Dermis microvascular lymphatic vessel endothelial cell (primary cell): ENCODE results near the gene UQCR10. TPM values are rescaled to one million over a fixed set of nuclear protein-coding genes. Genes with fewer than 3 reads are reported as not detected.

Experiments used
- DNase-seq, 2 donors: peaks; one replicate each; pipeline versions ENCODE4 v3.0.0 to v3.0.0-alpha.2; 2010; ENCODE audit warnings: low read depth in 2 of 2
- total RNA-seq: library from RNA; depleted of rRNA; stranded (reverse); fragments of >200 nt; gene quantifications from 2 replicates; pipeline ENCODE4 v1.2.1, GENCODE V29; 2014

Gene UQCR10
- total RNA-seq, result 66.5 and 69.7 TPM in 2 replicates

DNA sequence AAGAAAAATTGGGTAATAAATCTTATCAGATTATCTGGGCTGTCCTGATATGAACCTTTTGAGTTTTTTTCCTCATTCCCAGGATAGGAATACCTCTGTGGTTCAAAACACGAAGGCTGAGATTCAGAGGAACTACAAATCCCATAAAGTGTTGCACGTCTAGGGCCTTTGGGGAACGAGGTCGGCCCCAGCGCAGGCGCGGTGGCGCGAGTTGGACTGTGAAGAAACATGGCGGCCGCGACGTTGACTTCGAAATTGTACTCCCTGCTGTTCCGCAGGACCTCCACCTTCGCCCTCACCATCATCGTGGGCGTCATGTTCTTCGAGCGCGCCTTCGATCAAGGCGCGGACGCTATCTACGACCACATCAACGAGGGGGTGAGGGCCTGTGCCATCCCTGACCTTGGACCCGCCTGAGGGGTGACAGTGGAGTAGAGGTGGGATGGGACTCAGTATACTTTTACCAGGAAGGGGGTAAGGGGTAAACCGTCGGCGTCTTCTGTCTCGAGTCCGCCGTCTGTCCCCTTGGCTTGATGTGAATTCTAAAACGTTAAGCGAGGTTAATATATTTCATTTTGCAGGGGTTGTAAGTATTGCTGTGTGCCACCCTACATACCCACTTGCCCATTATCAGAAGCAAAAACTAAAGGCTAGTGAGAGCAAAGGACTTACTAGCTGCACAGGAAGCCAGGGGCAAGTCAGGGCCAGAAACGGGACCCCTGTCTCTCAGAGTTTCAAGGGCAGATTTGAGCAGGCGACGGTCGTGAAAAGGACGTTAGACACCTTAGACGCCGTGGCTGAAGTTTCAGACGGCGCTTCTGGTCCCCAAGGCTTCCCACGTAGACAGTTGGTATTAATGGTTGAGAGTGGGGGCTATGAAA lies at the start of gene UQCR10:
TSS of gene UQCR10 (plus strand) at position 199 of the 881 bp plus-strand sequence. CDS start at position 229, 30 bp downstream.
- DNase-seq, result peak; percentile 83 to 93

- no peak for DNase-seq
These were observed 49.4 kb upstream of the UQCR10 start for GRCh38 chr22:29717789-29718188.

DNA sequence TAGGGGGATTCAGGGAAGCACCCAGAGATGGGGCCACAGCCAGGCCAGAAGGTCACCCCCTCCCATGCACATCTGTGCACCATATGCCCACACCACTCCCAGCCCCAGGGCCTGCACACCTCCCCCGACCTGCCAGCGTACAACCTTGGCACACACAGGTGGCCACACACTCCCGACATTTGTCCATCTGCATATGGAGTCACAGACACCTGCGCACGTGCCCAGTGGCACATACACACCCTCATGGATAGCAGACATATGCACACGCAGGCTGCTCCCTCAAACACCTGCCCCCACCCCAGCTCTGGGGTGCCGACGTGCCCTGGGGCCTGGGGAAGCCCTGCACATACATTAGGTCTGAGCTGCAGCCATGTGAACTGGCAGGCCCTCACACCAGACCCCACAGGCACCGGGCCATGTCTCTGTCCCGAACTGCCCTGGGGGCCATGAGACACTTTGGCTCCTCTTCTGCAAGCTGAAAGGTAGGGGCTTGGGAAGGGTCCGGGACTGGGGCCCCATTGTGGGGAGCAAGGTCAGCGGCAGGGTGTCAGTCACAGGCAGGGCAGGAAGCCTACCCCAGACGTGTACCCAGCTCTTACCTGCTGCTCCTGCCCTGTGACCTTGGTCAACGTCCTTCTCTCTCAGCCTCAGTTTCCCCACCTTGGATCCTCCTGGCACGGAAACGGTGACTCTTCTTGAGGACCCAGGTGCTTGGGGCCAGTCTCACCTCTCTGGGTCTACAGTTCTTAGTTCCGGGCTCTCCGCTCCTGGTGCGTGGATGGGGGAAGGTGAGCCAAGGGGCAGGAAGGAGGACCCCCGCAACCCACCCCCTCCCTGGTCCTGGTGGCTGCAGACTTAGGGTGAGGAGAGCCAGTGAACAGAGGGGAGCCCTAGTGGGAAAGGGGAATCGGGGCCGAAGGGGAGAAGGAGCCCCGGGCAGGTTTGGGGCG lies 47.9 kb upstream of the UQCR10 start:
- DNase-seq, result no peak

DNA sequence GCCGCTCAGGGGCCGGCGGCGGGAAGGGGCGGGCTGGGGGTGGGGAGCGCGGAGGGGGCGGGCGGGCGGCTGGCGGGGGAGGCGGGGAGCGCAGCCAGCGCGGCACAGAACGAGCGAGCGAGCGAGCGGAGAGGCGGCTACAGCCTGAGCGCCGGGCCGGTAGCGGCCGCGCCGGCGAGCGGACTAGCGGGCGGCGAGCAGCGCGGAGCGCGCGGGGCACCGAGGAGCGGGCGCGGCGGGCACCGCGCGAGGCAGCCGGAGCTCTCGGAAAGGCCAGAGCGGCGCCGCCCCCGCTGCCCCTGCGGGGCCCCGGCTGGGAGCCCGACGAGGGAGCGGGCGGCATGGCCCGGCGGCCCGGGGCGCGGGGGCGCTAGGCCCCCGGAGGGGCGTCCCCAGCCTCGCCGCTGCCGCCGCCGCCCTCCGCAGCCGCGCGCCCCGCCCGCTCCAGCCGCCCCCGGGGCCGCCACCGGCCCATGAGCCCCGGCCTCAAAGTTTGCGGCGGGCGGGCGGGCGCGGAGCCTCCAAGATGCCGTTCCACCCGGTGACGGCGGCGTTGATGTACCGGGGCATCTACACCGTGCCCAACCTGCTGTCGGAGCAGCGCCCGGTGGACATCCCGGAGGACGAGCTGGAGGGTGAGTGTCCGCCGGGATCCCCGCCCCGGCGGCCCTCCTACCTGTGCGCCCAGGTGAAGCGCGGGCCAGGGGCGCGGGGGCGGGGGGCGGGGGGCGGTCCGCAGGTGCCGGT lies 47.1 kb upstream of the UQCR10 start, which contains the start of gene CABP7:
TSS of gene CABP7 (plus strand) at position 105 of the 747 bp plus-strand sequence. CDS start at position 527, 422 bp downstream.
- no peak for DNase-seq

DNA sequence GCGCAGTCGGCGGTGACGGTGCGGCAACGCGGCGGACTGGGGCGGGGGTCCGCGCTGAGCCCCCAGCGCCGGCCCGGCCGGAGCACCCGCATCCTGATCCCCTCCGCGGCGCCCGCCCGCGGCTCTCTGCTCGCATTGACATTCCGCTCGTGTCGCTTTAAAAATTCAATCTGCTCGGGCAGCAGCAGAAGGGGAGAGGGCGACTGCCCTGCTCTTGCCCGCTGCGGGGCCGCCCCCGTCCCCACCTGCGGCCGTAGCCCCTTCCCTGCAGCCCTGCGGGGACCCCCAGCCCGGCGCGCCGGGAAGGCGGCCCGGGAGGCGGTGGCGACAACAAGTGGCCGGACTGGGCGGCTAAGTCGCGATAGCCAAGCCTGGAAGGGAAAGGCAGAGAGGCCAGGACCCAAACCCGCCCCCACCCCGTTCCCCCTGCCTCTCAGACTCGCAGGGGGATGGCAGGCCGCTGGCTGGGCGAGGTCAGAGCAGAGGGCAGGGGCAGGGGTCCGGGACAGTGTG lies 46.3 kb upstream of the UQCR10 start:
- DNase-seq, result no peak

DNA sequence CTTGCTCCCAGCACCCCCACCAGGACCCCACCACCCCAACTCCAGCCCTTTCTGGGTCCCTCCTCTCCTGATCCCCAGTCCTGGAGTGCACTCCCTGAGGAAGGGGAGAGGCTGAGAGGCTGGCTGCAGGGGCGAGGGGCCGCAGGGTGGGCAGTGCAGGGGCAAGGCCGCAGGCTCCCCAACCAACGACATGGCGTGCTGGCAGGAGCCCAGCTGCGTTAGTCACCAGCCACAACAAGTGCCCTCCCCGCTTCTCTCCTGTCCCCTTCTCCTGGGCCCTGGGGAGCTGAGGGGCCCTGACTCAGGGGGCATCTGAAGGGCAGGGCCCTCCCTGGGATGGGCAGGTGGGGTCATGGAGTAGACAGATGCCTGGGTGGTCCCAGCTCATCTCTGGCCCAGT lies 45.0 kb upstream of the UQCR10 start:
- no peak for DNase-seq

GRCh38 chr22:29722587-29722986 lies 44.6 kb upstream of the UQCR10 start:
- no peak for DNase-seq

DNA sequence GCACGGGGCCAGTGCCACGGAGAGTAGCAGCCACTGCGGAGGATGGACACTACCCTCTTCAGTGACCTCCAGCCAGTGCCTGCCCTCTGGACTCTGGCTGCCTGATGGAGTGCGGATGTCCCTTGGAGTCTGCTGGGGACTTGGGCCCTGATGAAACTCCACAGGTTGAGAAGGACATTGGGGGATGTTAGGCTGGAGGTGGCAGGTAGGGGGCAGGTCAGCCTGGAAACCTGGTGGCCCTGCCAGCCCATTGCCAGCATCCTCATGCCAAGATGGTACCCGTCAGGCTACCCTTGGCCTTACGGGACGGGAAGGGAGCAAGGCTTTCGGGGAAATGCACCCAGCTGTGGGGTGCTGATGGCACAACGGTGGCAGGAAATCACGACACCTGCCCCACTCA lies 43.4 kb upstream of the UQCR10 start:
- DNase-seq, result no peak

DNA sequence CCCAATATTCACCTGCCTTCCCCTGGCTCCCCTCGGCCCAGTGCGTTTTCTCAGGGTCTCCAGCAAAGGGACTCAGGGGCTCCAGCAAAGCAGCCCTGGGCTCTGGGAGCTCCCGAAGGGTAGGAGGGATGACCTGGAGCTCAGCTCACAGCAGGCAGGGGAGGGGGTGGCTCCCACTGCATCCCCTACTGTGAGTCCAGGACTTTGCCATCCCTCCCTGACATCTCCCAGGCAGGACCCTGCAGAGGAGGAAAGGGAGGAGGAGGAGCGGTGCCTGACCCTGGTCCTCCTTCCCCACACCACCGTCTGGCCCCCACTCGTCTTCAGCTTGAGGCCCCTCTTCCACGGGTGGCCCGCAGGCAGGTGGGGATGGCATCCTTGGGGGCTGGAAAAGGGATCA lies 42.3 kb upstream of the UQCR10 start:
- DNase-seq, result no peak

GRCh38 chr22:29726106-29726505 lies 41.1 kb upstream of the UQCR10 start:
- DNase-seq, result no peak

- no peak for DNase-seq
These were observed 40.5 kb upstream of the UQCR10 start for GRCh38 chr22:29726512-29727130.

DNA sequence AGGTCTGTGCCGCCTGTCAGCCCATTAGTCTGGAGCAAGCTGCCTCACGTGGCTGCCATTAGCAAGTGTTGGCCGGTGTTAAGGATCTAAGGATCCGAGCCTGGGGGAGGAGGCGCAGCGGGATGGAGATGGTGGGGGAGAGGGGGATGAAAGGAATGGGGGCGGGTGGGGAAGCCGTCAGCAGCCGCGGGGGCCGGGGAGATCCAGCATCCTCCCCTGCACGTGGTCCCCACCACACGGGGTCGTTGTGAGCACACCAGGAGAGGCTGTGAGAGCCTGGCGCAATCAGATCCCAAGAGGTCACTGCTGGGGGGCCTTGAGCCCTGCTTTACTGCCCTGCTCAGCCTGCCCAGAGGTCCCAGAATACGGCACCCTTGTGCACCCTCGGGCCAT lies 40.0 kb upstream of the UQCR10 start:
- peak; percentile 9 to 41 for DNase-seq

DNA sequence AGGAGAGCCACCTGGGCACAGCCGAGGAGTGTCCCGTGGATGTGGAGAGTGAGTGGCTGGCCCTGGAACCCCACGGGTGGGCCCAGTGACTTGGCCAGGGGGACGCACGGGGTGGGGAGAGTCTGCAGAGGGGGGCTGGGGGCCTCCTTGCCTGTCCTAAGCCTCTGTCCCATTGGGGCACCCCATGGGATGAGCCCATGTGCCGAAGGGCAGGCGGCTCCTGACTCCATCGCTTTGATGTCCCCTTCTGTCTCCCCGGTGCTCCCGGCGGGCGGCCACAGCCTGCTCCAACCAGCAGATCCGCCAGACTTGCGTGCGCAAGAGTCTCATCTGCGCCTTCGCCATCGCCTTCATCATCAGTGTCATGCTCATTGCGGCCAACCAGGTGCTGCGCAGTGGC lies 38.0 kb upstream of the UQCR10 start:
- no peak for DNase-seq

DNA sequence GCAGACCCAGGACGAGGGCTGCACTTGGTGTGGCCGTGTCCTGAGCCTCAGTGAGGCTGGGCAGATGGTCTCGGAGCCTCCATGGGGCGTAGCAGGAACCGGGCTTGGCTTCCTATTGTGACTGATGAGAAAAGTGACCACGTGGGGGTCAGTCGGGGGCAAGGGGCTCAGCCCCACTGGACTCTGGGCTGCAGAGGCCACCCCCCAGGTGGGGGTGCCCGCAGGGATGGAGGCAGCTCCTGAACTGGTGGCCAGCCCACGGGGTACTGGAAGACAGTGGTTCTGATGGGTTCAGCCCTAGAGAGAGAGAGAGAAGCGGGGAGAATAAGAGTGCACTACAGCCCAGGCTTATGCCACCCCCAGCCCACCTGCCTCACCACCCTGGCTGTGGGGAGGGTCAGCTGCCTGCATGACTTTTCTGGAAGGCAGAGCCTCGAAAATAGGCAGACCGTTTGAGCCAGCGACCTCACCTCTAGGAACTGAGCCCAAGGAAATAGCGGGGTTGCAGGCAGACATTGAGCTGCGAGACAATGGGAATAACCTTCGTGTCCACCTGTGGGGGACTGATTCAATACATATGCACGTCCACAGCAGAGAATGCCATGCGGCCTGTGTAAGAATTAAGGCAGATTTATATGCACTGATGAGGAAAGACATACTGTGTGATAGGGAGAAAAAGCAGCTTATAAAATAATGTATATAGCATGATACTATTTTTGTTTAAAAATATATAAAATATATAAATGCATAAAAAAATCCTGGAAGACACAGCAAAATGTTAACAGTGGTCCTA lies 35.9 kb upstream of the UQCR10 start:
- DNase-seq, result no peak

GRCh38 chr22:29732883-29733282 lies 34.3 kb upstream of the UQCR10 start:
- DNase-seq, result no peak

- no peak for DNase-seq
These were observed 33.6 kb upstream of the UQCR10 start for GRCh38 chr22:29733362-29734201.

DNA sequence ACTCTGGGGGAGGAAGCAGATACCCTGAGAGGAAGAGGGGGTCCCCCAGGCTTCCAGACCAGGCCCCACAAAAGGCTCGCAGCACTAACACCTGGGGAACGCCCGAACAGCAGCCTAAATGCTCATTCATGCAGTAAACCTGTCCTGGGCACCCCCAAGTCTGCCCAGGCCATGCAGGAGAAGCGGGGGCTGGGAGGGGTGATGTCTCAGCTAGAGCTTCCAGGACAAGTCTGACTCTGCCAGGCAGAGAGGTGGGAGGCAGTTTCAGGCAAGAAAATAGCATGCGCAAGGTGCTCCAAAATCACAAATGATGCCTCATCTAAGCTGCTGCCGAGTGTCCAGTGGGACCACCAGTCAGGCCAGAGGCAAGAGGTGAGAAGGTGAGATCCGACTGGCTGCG lies 32.8 kb upstream of the UQCR10 start:
- DNase-seq, result no peak

- DNase-seq, result no peak
These were observed 32.3 kb upstream of the UQCR10 start for GRCh38 chr22:29734838-29735237.

DNA sequence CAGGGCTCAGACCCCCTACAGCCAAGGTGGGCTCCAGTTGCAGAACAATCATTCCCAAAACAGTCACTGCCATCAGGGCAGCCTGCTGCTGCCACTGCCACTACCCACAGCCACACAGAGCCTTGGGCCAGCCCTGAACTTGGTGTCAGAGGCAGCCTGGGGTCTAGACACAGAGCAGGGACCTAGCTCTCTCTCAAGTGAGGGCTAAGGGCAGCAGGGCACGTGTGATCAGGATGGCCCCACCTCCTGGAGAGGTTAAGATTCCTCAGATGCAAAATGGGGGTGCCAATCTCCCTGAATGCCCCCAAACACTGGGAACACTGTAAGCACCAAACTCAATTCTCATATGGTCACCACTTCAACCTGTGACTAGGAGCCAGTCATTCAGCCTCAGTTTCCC lies 31.8 kb upstream of the UQCR10 start:
- DNase-seq, result no peak
